ENCODE data around the gene RCCD1. TPM values are rescaled to one million over a fixed set of nuclear protein-coding genes. Genes with fewer than 3 reads are reported as not detected.
"Not testable (repeated sequence)": the region's sequence is repeated elsewhere in the genome, so short reads cannot be mapped to it uniquely, and the experiment has no call there.

The RCCD1 gene
- total RNA-seq, 1 experiment from 2014 or later, result 22.8 TPM

- Histone ChIP-seq H3K18ac (ENCODE audit: insufficient read length, low read depth, low read length) (no peak overlapping the region), H3K4me2 (ENCODE audit: insufficient read depth, insufficient read length, low read length) (no peak overlapping the region), H3K79me1 (ENCODE audit: insufficient read depth, low read depth, low read length, poor library complexity, severe bottlenecking) (no peaks in the 10 kb centered on the region), H3K4ac (ENCODE audit: low read depth, low read length) (no peak overlapping the region), H4K91ac (ENCODE audit: insufficient read length, low read depth, low read length) (no peak overlapping the region), H4K5ac (ENCODE audit: insufficient read length, low read depth, low read length) (no peak overlapping the region), H2BK120ac (ENCODE audit: low read depth, low read length, poor library complexity, severe bottlenecking) (no peak overlapping the region), H3K9me3 (ENCODE audit: control insufficient read depth, low read depth, low read length) (no peaks in the 10 kb centered on the region), H2AFZ (ENCODE audit: low read length) (no peak overlapping the region), H3K4me1 (ENCODE audit: insufficient read depth, low read length) (no peaks in the 10 kb centered on the region), H2BK20ac (ENCODE audit: low read depth, low read length, poor library complexity, severe bottlenecking) (no peak overlapping the region), H2BK5ac (ENCODE audit: insufficient read length, low read length) (no peak overlapping the region), H3K56ac (ENCODE audit: insufficient read length, low read depth, low read length) (no peak overlapping the region), H3K79me2 (ENCODE audit: insufficient read depth, low read length) (no peaks in the 10 kb centered on the region), H4K20me1 (ENCODE audit: control insufficient read depth, insufficient read depth, insufficient read length) (no peaks in the 10 kb centered on the region), H2AK5ac (ENCODE audit: insufficient read length, low read length) (no peak overlapping the region), H3K9ac (ENCODE audit: extremely low read depth, insufficient read length, low read length) (no peak overlapping the region), H3K27me3 (ENCODE audit: insufficient read depth, low read length) (no peaks in the 10 kb centered on the region), H3T11ph (ENCODE audit: low read length) (no peak overlapping the region), H3K27ac (ENCODE audit: insufficient read length, low read depth, low read length) (no peak overlapping the region), H2BK12ac (ENCODE audit: insufficient read length, low read depth, low read length) (no peak overlapping the region), H3K23me2 (ENCODE audit: insufficient read length, low read depth, low read length, poor library complexity, severe bottlenecking) (no peaks in the 10 kb centered on the region), H3K14ac (ENCODE audit: insufficient read depth, low read length) (no peak overlapping the region), H3K23ac (ENCODE audit: insufficient read length, low read depth, low read length) (no peak overlapping the region), H4K8ac (replicated peaks; ENCODE audit: insufficient read length, low read depth, low read length) (no peak overlapping the region), H2BK15ac (ENCODE audit: low read depth, low read length) (no peak overlapping the region)
- Mint-ChIP-seq H3K9me3 (no peaks in the 10 kb centered on the region), H3K27me3 (ENCODE audit: low read depth) (no peaks in the 10 kb centered on the region), H3K4me1 (peaks cover 7 to 14% of the 10 kb centered on the region in 2 experiments), H3K27ac (no peak overlapping the region; a peak in 2 of 7 replicates), H3K36me3 (ENCODE audit: insufficient read depth in 1 of 3, low read depth in 3 of 3) (peaks cover 3 to 36% (median 11%) of the 10 kb centered on the region in 3 experiments; a peak in 6 of 7 replicates), H3K4me3 (no peak overlapping the region)
- no CpG with 5 or more reads among the region's 4 CpGs for WGBS (ENCODE audit: extremely low coverage, insufficient read length, low lambda C conversion rate)
- TF ChIP-seq CTCF (conservative IDR thresholded peaks at IDR 0.05), result no peak
- DNase-seq, result no peak
Observed at GRCh38 chr15:90921887-90922286, 32.8 kb upstream of the RCCD1 start.

DNA sequence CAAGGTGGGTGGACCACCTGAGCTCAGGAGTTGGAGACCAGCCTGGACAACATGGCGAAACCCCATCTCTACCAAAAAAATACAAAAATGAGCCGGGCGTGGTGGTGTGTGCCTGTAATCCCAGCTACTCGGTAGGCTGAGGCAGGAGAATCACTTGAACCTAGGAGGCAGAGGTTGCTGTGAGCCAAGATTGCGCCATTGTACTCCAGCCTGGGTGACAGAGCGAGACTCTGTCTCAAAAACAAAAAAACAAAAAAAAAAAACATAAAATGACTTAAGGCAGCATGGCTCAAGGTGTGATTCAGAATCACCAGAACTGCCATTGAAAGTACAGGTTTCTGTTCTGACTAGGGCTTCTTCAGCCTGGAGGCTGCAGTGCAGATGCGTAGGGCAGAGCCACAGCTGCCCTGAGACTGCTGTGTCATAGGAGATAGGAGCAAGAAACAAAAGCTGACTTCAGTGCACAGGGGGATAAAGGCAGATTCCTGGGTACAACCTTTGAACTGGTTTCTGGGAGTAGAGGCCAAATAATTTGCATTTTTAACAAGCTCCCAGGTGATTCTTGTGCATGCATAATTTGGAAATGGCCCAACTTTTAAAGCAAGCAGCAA is 31.9 kb upstream of the RCCD1 start:
- H3K4me3 Mint-ChIP-seq; H3K4ac ChIP-seq (ENCODE audit: low read depth, low read length); H3K4me2 ChIP-seq (ENCODE audit: insufficient read depth, insufficient read length, low read length); H3K23me2 ChIP-seq (ENCODE audit: insufficient read length, low read depth, low read length, poor library complexity, severe bottlenecking); H4K91ac ChIP-seq (ENCODE audit: insufficient read length, low read depth, low read length); H2AK5ac ChIP-seq (ENCODE audit: insufficient read length, low read length); H2BK5ac ChIP-seq (ENCODE audit: insufficient read length, low read length); H3K79me1 ChIP-seq (ENCODE audit: insufficient read depth, low read depth, low read length, poor library complexity, severe bottlenecking); H2BK120ac ChIP-seq (ENCODE audit: low read depth, low read length, poor library complexity, severe bottlenecking); H3K4me1 ChIP-seq (ENCODE audit: insufficient read depth, low read length); H3K56ac ChIP-seq (ENCODE audit: insufficient read length, low read depth, low read length); H2AFZ ChIP-seq (ENCODE audit: low read length); H3K27me3 Mint-ChIP-seq (ENCODE audit: low read depth); H3K23ac ChIP-seq (ENCODE audit: insufficient read length, low read depth, low read length); H2BK12ac ChIP-seq (ENCODE audit: insufficient read length, low read depth, low read length); H3K18ac ChIP-seq (ENCODE audit: insufficient read length, low read depth, low read length); H3K27ac ChIP-seq (ENCODE audit: insufficient read length, low read depth, low read length); DNase-seq; H4K20me1 ChIP-seq (ENCODE audit: control insufficient read depth, insufficient read depth, insufficient read length); H3K9me3 Mint-ChIP-seq; H3K14ac ChIP-seq (ENCODE audit: insufficient read depth, low read length); H3K9me3 ChIP-seq (ENCODE audit: control insufficient read depth, low read depth, low read length); H3K9ac ChIP-seq (ENCODE audit: extremely low read depth, insufficient read length, low read length); H3K79me2 ChIP-seq (ENCODE audit: insufficient read depth, low read length); H2BK15ac ChIP-seq (ENCODE audit: low read depth, low read length); H4K5ac ChIP-seq (ENCODE audit: insufficient read length, low read depth, low read length); H4K8ac ChIP-seq (replicated peaks; ENCODE audit: insufficient read length, low read depth, low read length); H2BK20ac ChIP-seq (ENCODE audit: low read depth, low read length, poor library complexity, severe bottlenecking); H3T11ph ChIP-seq (ENCODE audit: low read length); H3K27me3 ChIP-seq (ENCODE audit: insufficient read depth, low read length): not testable (repeated sequence)
- whole genome bisulfite sequencing (ENCODE audit: extremely low coverage, insufficient read length, low lambda C conversion rate), result no CpG with 5 or more reads among the region's 7 CpGs
- peaks cover 7 to 14% of the 10 kb centered on the region in 2 experiments for H3K4me1 Mint-ChIP-seq
- H3K27ac Mint-ChIP-seq, result peak overlapping the region; percentile 13 to 92 (median 75); a peak in 3 of 7 replicates
- peaks cover 3 to 29% (median 11%) of the 10 kb centered on the region in 3 experiments; a peak in 6 of 7 replicates for H3K36me3 Mint-ChIP-seq (ENCODE audit: insufficient read depth in 1 of 3, low read depth in 3 of 3)

Data from H9 (cell line).